HL-60 (cell line): Measurements from ENCODE around the gene RNU6-9.

ENCODE experiments used
- DNase-seq, 2 experiments: peaks; one replicate each; pipeline ENCODE4 v3.0.0-alpha.2; 2010 to 2020; ENCODE audit warnings: low read depth in 1 of 2, low spot score in 1 of 2
- H3K27ac ChIP-seq: fragments of 250-450 bp; sonication (Bioruptor Pico); replicated peaks from 2 replicates; pipeline ENCODE4 v1.5.1; 2020; ENCODE audit warnings: mild to moderate bottlenecking, moderate library complexity
- H3K27me3 ChIP-seq: fragments of 250-450 bp; sonication (Bioruptor Pico); 2 replicates; pipeline ENCODE4 v1.5.1; 2021; ENCODE audit warnings: mild to moderate bottlenecking, moderate library complexity; ENCODE audit not compliant: insufficient read depth, poor library complexity, severe bottlenecking
- H3K4me3 ChIP-seq: replicated peaks from 2 replicates; pipeline ENCODE4 v1.5.1; 2011; ENCODE audit warnings: mild to moderate bottlenecking, control low read depth, low read length; ENCODE audit not compliant: insufficient read depth
- CTCF ChIP-seq: IDR thresholded peaks from one replicate; pipeline ENCODE4 v1.5.1; 2011; ENCODE audit warnings: low read length, control low read depth, inconsistent platforms; ENCODE audit not compliant: insufficient read depth
- GABPA ChIP-seq: IDR thresholded peaks from 2 replicates; pipeline ENCODE4 v1.6.1; 2012; ENCODE audit warnings: low read depth
- POLR2AphosphoS5 ChIP-seq: IDR thresholded peaks from 2 replicates; pipeline ENCODE4 v1.6.1; 2012; ENCODE audit warnings: low read depth
- REST ChIP-seq: IDR thresholded peaks from 2 replicates; pipeline ENCODE4 v1.6.1; 2012; ENCODE audit warnings: low read depth; ENCODE audit not compliant: insufficient replicate concordance
- SPI1 ChIP-seq: IDR thresholded peaks from 2 replicates; pipeline ENCODE4 v1.6.1; 2012; ENCODE audit warnings: low read depth, mild to moderate bottlenecking, borderline replicate concordance

Gene RNU6-9

GRCh38 chr19:933553-933882 is 40.2 kb downstream of the RNU6-9 start:
- no peak for DNase-seq
- TF ChIP-seq CTCF (no peak), SPI1 (no peak), GABPA (no peak), REST (no peak), POLR2AphosphoS5 (no peak)
- Histone ChIP-seq H3K27me3 (no peaks in the 10 kb centered on the region), H3K4me3 (no peak overlapping the region), H3K27ac (peak overlapping the region; percentile 52)

GRCh38 chr19:934197-934840 is 41.0 kb downstream of the RNU6-9 start:
- TF ChIP-seq POLR2AphosphoS5 (no peak; the same call in 1 of the 2 replicates), CTCF (no peak), SPI1 (no peak), REST (no peak), GABPA (no peak)
- peak overlapping the region; percentile 52 for H3K27ac ChIP-seq
- DNase-seq, result no peak
- H3K27me3 ChIP-seq, result no peaks in the 10 kb centered on the region
- no peak overlapping the region for H3K4me3 ChIP-seq

GRCh38 chr19:934865-935479 is 41.7 kb downstream of the RNU6-9 start:
- H3K27ac ChIP-seq, result peak overlapping the region; percentile 52
- peak; percentile 64 to 90 for DNase-seq

More at GRCh38 chr19:934865-935479, 41.7 kb downstream of the RNU6-9 start:
- H3K4me3 ChIP-seq, result no peak overlapping the region
- no peaks in the 10 kb centered on the region for H3K27me3 ChIP-seq
- peak; percentile 63 for TF ChIP-seq SPI1
- TF ChIP-seq GABPA, result peak; percentile 40; the same call in 1 of the 2 replicates
- no peak for TF ChIP-seq CTCF
- no peak for TF ChIP-seq POLR2AphosphoS5
- no peak for TF ChIP-seq REST
